ENCODE results near the gene TMEM150B. TPM values are rescaled to one million over a fixed set of nuclear protein-coding genes. Genes with fewer than 3 reads are reported as not detected.

TMEM150B gene
- total RNA-seq, 2 experiments from 2014 or later = not detected

DNA sequence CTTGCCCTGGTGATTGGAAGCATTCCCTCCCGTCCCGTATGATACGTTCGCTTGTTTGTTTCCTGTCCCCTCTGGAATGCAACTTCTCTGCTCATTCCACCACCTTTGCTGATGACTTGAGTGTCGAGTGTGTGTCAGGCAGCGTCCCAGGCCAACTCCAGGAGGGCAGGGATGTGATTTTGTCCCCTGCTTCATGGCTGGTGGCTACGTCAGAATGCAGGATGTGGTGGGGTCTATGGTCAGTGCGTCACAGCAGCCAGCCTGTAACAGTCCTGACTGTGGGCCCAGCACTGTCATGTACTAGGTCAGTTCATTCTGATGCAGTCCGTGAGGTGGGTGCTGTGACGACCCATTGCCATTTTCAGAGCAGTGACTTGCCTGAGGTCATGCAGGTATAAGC is 25.1 kb downstream of the TMEM150B start:
- ChIA-PET POLR2A (no interaction called here), CTCF (ENCODE audit: unreplicated experiment) (no interaction called here)
- no peaks in the 10 kb centered on the region for H4K20me1 ChIP-seq (ENCODE audit: insufficient read depth, low read length)

DNA sequence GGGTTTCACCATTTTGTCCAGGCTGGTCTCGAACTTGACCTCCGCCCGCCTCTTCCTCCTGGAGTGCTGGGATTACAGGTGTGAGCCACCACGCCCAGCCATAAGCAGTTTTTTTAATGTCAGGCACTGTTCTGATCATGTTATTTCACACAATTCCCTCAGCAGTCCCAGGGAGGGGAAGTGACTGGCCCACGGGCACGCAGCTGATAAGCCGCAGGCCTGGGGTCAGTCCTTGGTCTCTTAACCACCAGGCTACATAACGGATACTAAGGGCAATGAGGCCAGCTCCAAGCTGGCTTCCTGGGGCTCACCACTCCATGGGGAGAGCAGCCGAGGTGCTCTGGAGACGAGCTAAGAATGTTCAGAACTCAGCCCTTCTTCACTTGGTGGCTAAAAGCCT is 27.9 kb downstream of the TMEM150B start:
- Histone ChIP-seq H4K20me1 (ENCODE audit: insufficient read depth, low read length) (no peaks in the 10 kb centered on the region), H3K27ac (ENCODE audit: low read depth, low read length, poor library complexity, severe bottlenecking) (no peak overlapping the region), H3K36me3 (ENCODE audit: insufficient read depth, low read length) (peaks cover 15% of the 10 kb centered on the region), H3K9me3 (ENCODE audit: low read length) (no peaks in the 10 kb centered on the region), H2AFZ (ENCODE audit: low read length) (no peak overlapping the region), H3K4me3 (ENCODE audit: low read depth, low read length, poor library complexity, severe bottlenecking) (no peak overlapping the region), H3K9me2 (ENCODE audit: insufficient read depth, low read length) (no peaks in the 10 kb centered on the region), H3K4me1 (ENCODE audit: insufficient read depth, low read length, poor library complexity, severe bottlenecking) (peaks cover 21% of the 10 kb centered on the region), H3K4me2 (ENCODE audit: low read length) (no peak overlapping the region), H3K79me2 (ENCODE audit: insufficient read depth, low read depth, low read length) (no peaks in the 10 kb centered on the region)
- no TSS peak for BruUV-seq (replicated peaks)
- ChIA-PET CTCF (ENCODE audit: unreplicated experiment) (no interaction called here), POLR2A (interaction anchor here (0.6 kb wide), 1 partner anchor 40 kb away, joined by 3 read pairs; no protein-coding TSS in a partner anchor)
- intact Hi-C loops (cut with micrococcal nuclease; ENCODE audit: unreplicated experiment) = no loop called here
- no peak for DNase-seq (ENCODE audit: low spot score)
- no peak for TF ChIP-seq EZH2phosphoT487 (IDR thresholded peaks at IDR 0.05; ENCODE audit: borderline replicate concordance, low read depth, low read length)
- TF ChIP-seq, protein P1, sequence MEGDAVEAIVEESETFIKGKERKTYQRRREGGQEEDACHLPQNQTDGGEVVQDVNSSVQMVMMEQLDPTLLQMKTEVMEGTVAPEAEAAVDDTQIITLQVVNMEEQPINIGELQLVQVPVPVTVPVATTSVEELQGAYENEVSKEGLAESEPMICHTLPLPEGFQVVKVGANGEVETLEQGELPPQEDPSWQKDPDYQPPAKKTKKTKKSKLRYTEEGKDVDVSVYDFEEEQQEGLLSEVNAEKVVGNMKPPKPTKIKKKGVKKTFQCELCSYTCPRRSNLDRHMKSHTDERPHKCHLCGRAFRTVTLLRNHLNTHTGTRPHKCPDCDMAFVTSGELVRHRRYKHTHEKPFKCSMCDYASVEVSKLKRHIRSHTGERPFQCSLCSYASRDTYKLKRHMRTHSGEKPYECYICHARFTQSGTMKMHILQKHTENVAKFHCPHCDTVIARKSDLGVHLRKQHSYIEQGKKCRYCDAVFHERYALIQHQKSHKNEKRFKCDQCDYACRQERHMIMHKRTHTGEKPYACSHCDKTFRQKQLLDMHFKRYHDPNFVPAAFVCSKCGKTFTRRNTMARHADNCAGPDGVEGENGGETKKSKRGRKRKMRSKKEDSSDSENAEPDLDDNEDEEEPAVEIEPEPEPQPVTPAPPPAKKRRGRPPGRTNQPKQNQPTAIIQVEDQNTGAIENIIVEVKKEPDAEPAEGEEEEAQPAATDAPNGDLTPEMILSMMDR (conservative IDR thresholded peaks at IDR 0.05; ENCODE audit: low read length) = no peak

More for the DNA sequence above, 25.1 kb downstream of the TMEM150B start:
- BruUV-seq (replicated peaks) = no TSS peak
- H3K9me2 ChIP-seq (ENCODE audit: insufficient read depth, low read length) = no peaks in the 10 kb centered on the region
- H3K9me3 ChIP-seq (ENCODE audit: low read length) = no peaks in the 10 kb centered on the region
- no peak for TF ChIP-seq EZH2phosphoT487 (IDR thresholded peaks at IDR 0.05; ENCODE audit: borderline replicate concordance, low read depth, low read length)
- TF ChIP-seq, protein P1 (conservative IDR thresholded peaks at IDR 0.05; ENCODE audit: low read length) = no peak
- intact Hi-C loops (cut with micrococcal nuclease; ENCODE audit: unreplicated experiment) = loop anchor here (5.0 kb wide), 1 partner anchor 37 kb away; the partner anchor contains the start of gene KMT5C
- peaks cover 29% of the 10 kb centered on the region for H3K36me3 ChIP-seq (ENCODE audit: insufficient read depth, low read length)
- H3K79me2 ChIP-seq (ENCODE audit: insufficient read depth, low read depth, low read length) = no peaks in the 10 kb centered on the region
- peaks cover 25% of the 10 kb centered on the region for H3K4me1 ChIP-seq (ENCODE audit: insufficient read depth, low read length, poor library complexity, severe bottlenecking)
- H3K4me3 ChIP-seq (ENCODE audit: low read depth, low read length, poor library complexity, severe bottlenecking) = no peak overlapping the region
- H3K27ac ChIP-seq (ENCODE audit: low read depth, low read length, poor library complexity, severe bottlenecking) = no peak overlapping the region
- H2AFZ ChIP-seq (ENCODE audit: low read length) = no peak overlapping the region
- H3K4me2 ChIP-seq (ENCODE audit: low read length) = no peak overlapping the region
- DNase-seq (ENCODE audit: low spot score) = no peak

DNA sequence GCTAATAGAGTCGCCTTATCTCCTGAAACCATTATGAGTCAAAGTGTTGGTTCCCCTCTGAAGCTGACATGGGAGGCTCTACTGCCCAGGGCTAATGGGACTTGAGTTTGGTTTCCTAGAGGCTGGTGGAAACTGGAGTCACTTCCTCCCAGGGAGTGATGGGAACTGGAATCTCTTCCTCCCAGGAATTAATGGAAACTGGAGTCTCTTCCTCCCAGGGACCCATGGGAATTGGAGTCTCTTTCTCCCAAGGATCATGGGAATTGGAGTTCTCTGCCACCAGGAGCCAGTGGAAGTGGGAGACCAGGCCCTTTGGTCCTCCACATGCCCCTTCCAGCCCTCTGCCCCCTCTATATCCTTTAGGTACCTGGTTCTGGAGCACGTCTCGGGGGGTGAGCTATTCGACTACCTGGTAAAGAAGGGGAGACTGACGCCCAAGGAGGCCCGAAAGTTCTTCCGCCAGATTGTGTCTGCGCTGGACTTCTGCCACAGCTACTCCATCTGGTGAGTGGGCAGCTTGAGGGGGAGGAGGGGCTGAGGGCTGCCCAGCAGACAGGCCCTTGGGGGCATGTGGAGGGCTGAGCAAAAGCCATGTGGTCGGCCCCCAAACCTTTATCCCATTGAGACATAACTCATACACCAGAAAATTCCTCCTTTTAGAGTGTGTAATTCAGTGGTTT is 35.9 kb downstream of the TMEM150B start:
- no peak for DNase-seq (ENCODE audit: low spot score)
- TF ChIP-seq, protein P1 (conservative IDR thresholded peaks at IDR 0.05; ENCODE audit: low read length) = no peak
- no peak for TF ChIP-seq EZH2phosphoT487 (IDR thresholded peaks at IDR 0.05; ENCODE audit: borderline replicate concordance, low read depth, low read length)
- H3K4me2 ChIP-seq (ENCODE audit: low read length) = no peak overlapping the region
- POLR2A ChIA-PET = no interaction called here
- no peak overlapping the region for H2AFZ ChIP-seq (ENCODE audit: low read length)
- intact Hi-C loops (cut with micrococcal nuclease; ENCODE audit: unreplicated experiment) = no loop called here
- H4K20me1 ChIP-seq (ENCODE audit: insufficient read depth, low read length) = no peaks in the 10 kb centered on the region
- peaks cover 22% of the 10 kb centered on the region for H3K4me1 ChIP-seq (ENCODE audit: insufficient read depth, low read length, poor library complexity, severe bottlenecking)
- no peaks in the 10 kb centered on the region for H3K9me3 ChIP-seq (ENCODE audit: low read length)
- H3K9me2 ChIP-seq (ENCODE audit: insufficient read depth, low read length) = no peaks in the 10 kb centered on the region
- CTCF ChIA-PET (ENCODE audit: unreplicated experiment) = no interaction called here
- H3K36me3 ChIP-seq (ENCODE audit: insufficient read depth, low read length) = peaks cover 33% of the 10 kb centered on the region
- H3K27ac ChIP-seq (ENCODE audit: low read depth, low read length, poor library complexity, severe bottlenecking) = no peak overlapping the region
- H3K4me3 ChIP-seq (ENCODE audit: low read depth, low read length, poor library complexity, severe bottlenecking) = no peak overlapping the region
- H3K79me2 ChIP-seq (ENCODE audit: insufficient read depth, low read depth, low read length) = no peaks in the 10 kb centered on the region
- BruUV-seq (replicated peaks) = no TSS peak
